Mesothelial cell of epicardium (in vitro differentiated cells): ENCODE results near the gene RXFP1. TPM values are rescaled to one million over a fixed set of nuclear protein-coding genes. Genes with fewer than 3 reads are reported as not detected.

ENCODE experiments used
- DNase-seq, 2 experiments: peaks; one replicate each; pipeline ENCODE4 v3.0.0; 2021; ENCODE audit warnings: low spot score in 2 of 2; ENCODE audit not compliant: unreplicated experiment in 2 of 2
- H3K27ac Mint-ChIP-seq: 2 replicates; pipeline ENCODE4 v1.8.0; 2021; ENCODE audit warnings: mixed read lengths
- H3K27me3 Mint-ChIP-seq: 2 replicates; pipeline ENCODE4 v1.8.0; 2021; ENCODE audit warnings: low read depth, mixed read lengths
- H3K36me3 Mint-ChIP-seq: 2 replicates; pipeline ENCODE4 v1.8.0; 2021; ENCODE audit warnings: mixed read lengths
- H3K4me1 Mint-ChIP-seq: 2 replicates; pipeline ENCODE4 v1.8.0; 2021; ENCODE audit warnings: mixed read lengths
- H3K4me3 Mint-ChIP-seq: 2 replicates; pipeline ENCODE4 v1.8.0; 2021; ENCODE audit warnings: mild to moderate bottlenecking, moderate library complexity, mixed read lengths
- H3K9me3 Mint-ChIP-seq: 2 replicates; pipeline ENCODE4 v1.8.0; 2021; ENCODE audit warnings: mixed read lengths
- total RNA-seq: library from RNA; stranded (reverse); gene quantifications from 3 replicates; pipeline ENCODE4 v1.2.1, GENCODE V29; 2021
- TF ChIP-seq, protein P1 (sequence below): fragments of 200-600 bp; sonication (generic); IDR thresholded peaks from one replicate; pipeline ENCODE4 v1.5.0; 2021; ENCODE audit warnings: antibody characterized with exemption; ENCODE audit not compliant: unreplicated experiment

Gene RXFP1
- total RNA-seq, 1 donor from 2014 or later, result 0.07 TPM

DNA sequence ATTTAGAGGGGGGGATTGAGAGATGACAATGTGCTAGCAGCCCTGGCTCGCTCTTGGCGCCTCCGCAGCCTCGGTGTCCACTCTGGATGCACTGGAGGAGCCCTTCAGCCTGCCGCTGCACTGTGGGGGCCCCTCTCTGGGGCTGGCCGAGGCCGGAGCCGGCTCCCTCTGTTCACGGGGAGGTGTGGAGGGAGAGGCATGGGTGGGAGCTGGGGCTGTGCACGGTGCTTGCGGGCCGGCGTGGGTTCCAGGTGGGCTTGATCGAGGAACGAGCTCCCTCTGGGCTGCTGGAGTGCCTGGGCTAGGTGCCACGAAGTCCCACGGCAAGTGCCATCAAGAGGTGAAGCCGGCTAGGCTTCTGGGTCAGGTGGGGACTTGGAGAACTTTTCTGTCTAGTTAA, 143.1 kb downstream of the RXFP1 start:
- Mint-ChIP-seq H3K4me3 (no peak overlapping the region), H3K27me3 (no peaks in the 10 kb centered on the region), H3K36me3 (peaks cover 11% of the 10 kb centered on the region), H3K9me3 (no peaks in the 10 kb centered on the region), H3K27ac (no peak overlapping the region), H3K4me1 (peaks cover 6% of the 10 kb centered on the region)
- TF ChIP-seq, protein P1, sequence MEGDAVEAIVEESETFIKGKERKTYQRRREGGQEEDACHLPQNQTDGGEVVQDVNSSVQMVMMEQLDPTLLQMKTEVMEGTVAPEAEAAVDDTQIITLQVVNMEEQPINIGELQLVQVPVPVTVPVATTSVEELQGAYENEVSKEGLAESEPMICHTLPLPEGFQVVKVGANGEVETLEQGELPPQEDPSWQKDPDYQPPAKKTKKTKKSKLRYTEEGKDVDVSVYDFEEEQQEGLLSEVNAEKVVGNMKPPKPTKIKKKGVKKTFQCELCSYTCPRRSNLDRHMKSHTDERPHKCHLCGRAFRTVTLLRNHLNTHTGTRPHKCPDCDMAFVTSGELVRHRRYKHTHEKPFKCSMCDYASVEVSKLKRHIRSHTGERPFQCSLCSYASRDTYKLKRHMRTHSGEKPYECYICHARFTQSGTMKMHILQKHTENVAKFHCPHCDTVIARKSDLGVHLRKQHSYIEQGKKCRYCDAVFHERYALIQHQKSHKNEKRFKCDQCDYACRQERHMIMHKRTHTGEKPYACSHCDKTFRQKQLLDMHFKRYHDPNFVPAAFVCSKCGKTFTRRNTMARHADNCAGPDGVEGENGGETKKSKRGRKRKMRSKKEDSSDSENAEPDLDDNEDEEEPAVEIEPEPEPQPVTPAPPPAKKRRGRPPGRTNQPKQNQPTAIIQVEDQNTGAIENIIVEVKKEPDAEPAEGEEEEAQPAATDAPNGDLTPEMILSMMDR, result no peak
- no peak for DNase-seq

DNA sequence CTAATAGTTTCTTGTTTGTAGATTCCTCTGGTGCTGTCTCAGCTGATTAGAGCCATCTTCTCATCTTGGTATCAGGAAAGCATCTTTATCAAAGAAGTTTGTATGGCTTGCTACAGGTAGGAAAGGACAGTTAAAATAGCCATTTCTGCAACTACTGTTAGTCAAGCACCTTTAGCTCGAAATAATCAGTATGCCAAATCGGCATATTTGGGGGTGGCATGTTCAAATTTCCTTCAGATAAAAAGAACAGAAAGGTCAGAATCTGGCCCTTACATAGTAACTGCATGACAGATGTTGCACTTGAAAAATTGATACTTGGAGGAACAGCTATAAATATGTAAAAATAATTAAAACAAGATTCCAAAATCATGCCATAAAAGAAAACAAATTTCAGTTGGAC, 145.2 kb downstream of the RXFP1 start:
- Mint-ChIP-seq H3K27me3 (no peaks in the 10 kb centered on the region), H3K4me1 (peaks cover 16% of the 10 kb centered on the region), H3K27ac (no peak overlapping the region), H3K9me3 (no peaks in the 10 kb centered on the region), H3K4me3 (no peak overlapping the region), H3K36me3 (peaks cover 11% of the 10 kb centered on the region)
- DNase-seq, result no peak
- TF ChIP-seq, protein P1, result no peak

DNA sequence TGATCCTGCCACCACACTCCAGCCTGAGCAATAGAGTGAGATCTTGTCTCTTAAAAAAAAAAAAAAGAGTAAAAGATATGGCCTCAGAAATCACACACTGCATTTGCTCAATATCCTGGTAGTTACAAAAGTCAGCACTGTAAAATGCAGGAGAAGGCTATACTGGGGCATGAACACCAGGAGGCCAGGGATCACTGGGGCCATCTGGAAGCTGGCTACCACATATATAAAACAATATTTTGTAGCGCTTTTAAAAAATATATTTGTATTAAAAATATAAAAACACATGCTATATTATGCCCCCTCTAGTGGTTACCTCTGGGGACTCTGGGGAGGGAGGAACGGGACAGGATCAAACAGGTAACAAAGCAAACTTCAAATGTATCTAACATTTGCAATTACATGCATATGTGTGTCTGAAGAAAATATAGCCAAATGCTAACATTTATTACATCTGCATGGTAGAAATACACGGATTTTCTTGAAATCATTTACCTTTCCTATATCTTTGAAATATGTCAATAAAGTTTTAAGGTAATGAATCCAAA, 146.0 kb downstream of the RXFP1 start:
- Mint-ChIP-seq H3K4me3 (no peak overlapping the region), H3K9me3 (no peaks in the 10 kb centered on the region), H3K27me3 (no peaks in the 10 kb centered on the region), H3K4me1 (peaks cover 23% of the 10 kb centered on the region), H3K36me3 (peaks cover 11% of the 10 kb centered on the region), H3K27ac (peak overlapping the region; percentile 32)
- TF ChIP-seq, protein P1, result peak; percentile 64
- DNase-seq, result no peak

DNA sequence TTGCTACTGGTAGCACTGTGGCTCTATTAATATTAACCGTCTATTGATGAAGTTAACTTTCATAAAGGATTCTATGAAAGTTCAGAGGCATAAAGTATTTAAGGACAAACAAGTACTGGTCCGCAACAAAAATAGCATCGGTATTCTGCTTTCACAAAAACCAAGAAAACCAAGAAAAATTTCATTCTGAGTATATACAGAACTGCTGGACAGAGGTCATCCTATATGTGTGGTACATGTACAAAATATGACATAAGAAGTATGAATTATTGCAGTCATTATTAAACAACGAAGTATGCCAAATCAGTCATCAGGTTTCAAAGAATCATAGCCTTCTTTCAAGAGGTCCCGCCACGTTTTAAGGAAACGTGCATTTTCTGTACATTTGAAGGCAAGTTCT, 147.6 kb downstream of the RXFP1 start:
- Mint-ChIP-seq H3K9me3 (no peaks in the 10 kb centered on the region), H3K27ac (peak overlapping the region; percentile 49), H3K4me1 (peaks cover 25% of the 10 kb centered on the region), H3K36me3 (peaks cover 11% of the 10 kb centered on the region), H3K27me3 (no peaks in the 10 kb centered on the region), H3K4me3 (peak overlapping the region; percentile 10)
- TF ChIP-seq, protein P1, result no peak
- DNase-seq, result no peak

DNA sequence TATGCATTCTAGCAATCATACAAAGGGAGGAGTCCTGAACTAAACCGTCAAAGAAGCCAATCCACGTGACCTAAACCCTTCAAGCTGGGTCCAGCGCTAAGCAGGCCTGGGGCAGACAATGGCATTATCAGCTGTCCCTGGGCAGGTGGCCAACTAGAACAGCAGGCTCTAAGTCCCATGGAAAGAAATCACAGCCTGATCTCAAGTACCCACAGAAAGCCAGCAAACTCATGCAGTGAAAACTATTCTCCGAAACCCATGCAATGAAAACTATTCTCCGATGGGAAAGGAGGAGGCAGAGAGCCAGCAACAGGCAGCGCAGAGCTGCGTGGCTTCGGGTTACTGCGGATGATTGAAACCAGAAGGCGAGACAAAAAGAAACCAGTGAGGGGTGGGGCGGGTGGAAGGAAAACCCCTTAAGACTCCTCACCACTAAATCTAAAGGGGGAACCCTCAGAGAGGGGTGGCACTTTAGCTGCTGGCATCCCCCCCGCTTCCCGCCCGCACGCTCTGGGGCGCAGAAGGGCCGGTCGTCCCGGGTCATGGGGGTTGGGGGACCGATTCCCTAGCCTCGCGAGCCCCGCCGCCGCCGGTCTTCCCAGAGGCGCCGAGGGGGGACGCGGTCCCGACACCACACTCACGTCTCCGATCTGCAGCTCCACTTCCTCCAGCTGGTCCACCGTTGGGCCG, 149.4 kb downstream of the RXFP1 start:
- no peaks in the 10 kb centered on the region for H3K9me3 Mint-ChIP-seq
- peak; percentile 29 to 71 for DNase-seq

More for the DNA sequence above, 149.4 kb downstream of the RXFP1 start:
- no peaks in the 10 kb centered on the region for H3K27me3 Mint-ChIP-seq
- TF ChIP-seq, protein P1, result no peak
- H3K4me1 Mint-ChIP-seq, result peaks cover 25% of the 10 kb centered on the region
- H3K4me3 Mint-ChIP-seq, result peak overlapping the region; percentile 94
- H3K36me3 Mint-ChIP-seq, result peaks cover 4% of the 10 kb centered on the region
- H3K27ac Mint-ChIP-seq, result peak overlapping the region; percentile 99
